ENCODE results near the gene EMC10. TPM values are rescaled to one million over a fixed set of nuclear protein-coding genes. Genes with fewer than 3 reads are reported as not detected.

EMC10 gene
- polyA plus RNA-seq, 2 donors = 41.9 to 62.9 TPM

DNA sequence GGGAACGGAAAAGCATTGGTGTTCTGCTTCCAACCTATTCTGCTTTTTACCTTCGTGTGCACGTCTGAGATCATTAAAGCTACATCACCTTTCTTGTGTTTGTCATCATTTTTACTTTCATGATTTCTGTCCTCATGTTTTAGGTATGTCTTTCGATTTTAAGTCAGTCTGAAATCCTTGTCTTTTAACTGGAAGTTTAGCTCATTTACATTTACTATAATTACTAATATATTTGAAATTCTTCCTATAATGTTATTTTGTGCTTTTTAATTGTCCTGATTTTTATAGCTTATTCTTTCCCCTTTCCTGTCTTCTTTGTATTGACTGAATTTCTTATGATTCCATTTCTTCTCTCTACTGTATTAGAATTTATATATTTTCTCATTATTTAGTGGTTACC lies 56.6 kb downstream of the EMC10 start:
- 88 to 91% methylated on average over 4 of the region's 4 CpGs for WGBS, 2 donors
- peaks cover 0 to 2% of the 10 kb centered on the region in 2 donors for H3K27me3 ChIP-seq (ENCODE audit: control insufficient read depth in 1 of 2, insufficient read depth in 2 of 2, low read length in 2 of 2)
- no peaks in the 10 kb centered on the region for H3K4me1 ChIP-seq (ENCODE audit: control insufficient read depth in 2 of 2, insufficient read depth in 2 of 2, low read length in 1 of 2)
- no peak overlapping the region for H3K27ac ChIP-seq (ENCODE audit: low read depth in 2 of 2, low read length in 1 of 2)
- H3K4me3 ChIP-seq (ENCODE audit: low read depth in 1 of 2, low read length in 2 of 2) = no peak overlapping the region
- peaks cover 0 to 6% of the 10 kb centered on the region in 2 donors for H3K9me3 ChIP-seq (ENCODE audit: control insufficient read depth in 2 of 2, insufficient read depth in 1 of 2, low read depth in 1 of 2, low read length in 1 of 2)
- no peaks in the 10 kb centered on the region for H3K36me3 ChIP-seq (ENCODE audit: control insufficient read depth in 2 of 2, insufficient read depth in 2 of 2, low read length in 1 of 2)

DNA sequence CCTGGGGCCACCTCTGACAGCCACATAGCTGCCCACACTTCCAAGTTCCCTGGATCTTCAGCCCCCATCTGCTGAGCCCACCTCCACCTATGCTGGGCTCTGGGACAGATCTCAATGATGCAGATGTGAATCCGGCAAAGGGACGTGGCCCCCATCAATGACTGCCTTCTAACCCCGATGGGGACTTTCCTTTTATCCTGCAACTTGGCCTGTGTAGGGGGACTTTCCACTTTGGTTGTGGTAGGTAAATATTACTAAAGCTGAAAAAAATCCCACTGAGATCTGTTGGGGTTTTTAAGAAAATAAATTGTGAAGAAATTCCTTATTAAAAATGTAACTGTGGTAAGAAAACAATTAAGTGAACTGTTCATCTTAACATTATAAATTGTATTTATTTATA lies 58.2 kb downstream of the EMC10 start:
- Histone ChIP-seq H3K4me3 (ENCODE audit: low read depth in 1 of 2, low read length in 2 of 2) (no peak overlapping the region), H3K36me3 (ENCODE audit: control insufficient read depth in 2 of 2, insufficient read depth in 2 of 2, low read length in 1 of 2) (no peaks in the 10 kb centered on the region), H3K4me1 (ENCODE audit: control insufficient read depth in 2 of 2, insufficient read depth in 2 of 2, low read length in 1 of 2) (no peaks in the 10 kb centered on the region), H3K9me3 (ENCODE audit: control insufficient read depth in 2 of 2, insufficient read depth in 1 of 2, low read depth in 1 of 2, low read length in 1 of 2) (peaks cover 0 to 6% of the 10 kb centered on the region in 2 donors), H3K27me3 (ENCODE audit: control insufficient read depth in 1 of 2, insufficient read depth in 2 of 2, low read length in 2 of 2) (peaks cover 0 to 2% of the 10 kb centered on the region in 2 donors), H3K27ac (ENCODE audit: low read depth in 2 of 2, low read length in 1 of 2) (no peak overlapping the region)
- WGBS, 2 donors = 52 to 63% methylated on average over 3 of the region's 3 CpGs

DNA sequence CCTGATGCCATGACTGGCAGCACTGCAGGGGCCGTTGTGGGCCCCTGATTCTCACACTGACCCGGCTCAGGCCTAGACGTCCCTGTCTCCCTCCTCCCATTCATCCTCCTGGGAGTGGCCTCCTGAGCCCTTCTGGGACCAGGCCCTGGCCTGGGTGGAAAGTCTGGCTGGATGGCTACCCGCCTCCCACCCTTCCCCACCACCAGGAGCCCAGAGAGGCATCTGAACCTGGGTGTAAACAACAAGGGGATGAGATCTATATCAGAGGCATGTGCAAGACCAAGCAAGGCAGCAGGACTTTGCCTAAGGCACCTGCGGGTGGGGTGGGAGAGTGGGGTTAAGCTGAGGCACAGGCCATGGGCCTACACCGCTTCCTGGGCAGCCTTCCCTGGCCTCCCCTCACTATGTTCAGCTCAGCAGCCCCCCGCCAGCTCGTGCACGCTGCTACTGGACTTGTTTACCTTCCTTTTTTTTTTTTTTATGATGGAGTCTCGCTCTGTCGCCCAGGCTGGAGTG lies 59.4 kb downstream of the EMC10 start:
- Histone ChIP-seq H3K4me1 (ENCODE audit: control insufficient read depth in 2 of 2, insufficient read depth in 2 of 2, low read length in 1 of 2) (no peaks in the 10 kb centered on the region), H3K36me3 (ENCODE audit: control insufficient read depth in 2 of 2, insufficient read depth in 2 of 2, low read length in 1 of 2) (no peaks in the 10 kb centered on the region), H3K27ac (ENCODE audit: low read depth in 2 of 2, low read length in 1 of 2) (no peak overlapping the region), H3K4me3 (ENCODE audit: low read depth in 1 of 2, low read length in 2 of 2) (no peak overlapping the region), H3K27me3 (ENCODE audit: control insufficient read depth in 1 of 2, insufficient read depth in 2 of 2, low read length in 2 of 2) (peaks cover 0 to 2% of the 10 kb centered on the region in 2 donors), H3K9me3 (ENCODE audit: control insufficient read depth in 2 of 2, insufficient read depth in 1 of 2, low read depth in 1 of 2, low read length in 1 of 2) (peaks cover 0 to 6% of the 10 kb centered on the region in 2 donors)
- 75 to 76% methylated on average over 11 of the region's 11 CpGs for WGBS, 2 donors

DNA sequence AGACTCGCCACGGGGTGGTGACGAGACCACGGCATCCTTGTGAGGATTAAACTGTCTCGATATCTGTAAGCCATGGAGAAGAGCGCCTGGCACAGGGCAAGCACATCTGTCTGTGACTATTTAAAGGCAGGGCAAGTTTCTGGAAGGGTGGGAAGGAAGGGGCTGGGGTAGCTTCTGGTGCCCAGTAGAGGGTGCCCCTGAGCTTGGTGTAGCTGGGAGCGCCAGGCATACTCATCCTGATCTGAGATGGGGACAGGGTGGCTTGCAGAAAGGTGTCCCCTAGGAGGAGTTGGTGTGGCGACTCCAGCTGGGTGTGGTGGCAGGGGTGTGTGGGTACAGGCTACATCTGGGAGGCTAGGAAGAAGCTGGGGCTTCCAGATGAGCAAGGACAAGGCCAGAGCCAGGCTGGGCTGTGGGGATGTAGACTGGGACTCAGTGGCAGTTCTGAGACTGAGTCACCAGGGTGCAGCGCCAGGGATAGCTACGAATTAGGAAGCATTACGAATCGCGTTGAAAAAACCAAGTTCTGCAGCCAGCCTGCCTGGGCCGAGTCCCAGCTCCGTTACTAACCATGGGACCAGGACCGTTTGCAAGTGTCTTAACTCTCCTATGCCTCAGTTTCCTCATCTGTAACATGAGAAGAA lies 60.5 kb downstream of the EMC10 start:
- H3K4me3 ChIP-seq (ENCODE audit: low read depth in 1 of 2, low read length in 2 of 2) = no peak overlapping the region
- 83 to 84% methylated on average over 16 of the region's 16 CpGs for WGBS, 2 donors
- H3K27me3 ChIP-seq (ENCODE audit: control insufficient read depth in 1 of 2, insufficient read depth in 2 of 2, low read length in 2 of 2) = peaks cover 0 to 2% of the 10 kb centered on the region in 2 donors
- no peaks in the 10 kb centered on the region for H3K36me3 ChIP-seq (ENCODE audit: control insufficient read depth in 2 of 2, insufficient read depth in 2 of 2, low read length in 1 of 2)
- H3K4me1 ChIP-seq (ENCODE audit: control insufficient read depth in 2 of 2, insufficient read depth in 2 of 2, low read length in 1 of 2) = no peaks in the 10 kb centered on the region
- H3K9me3 ChIP-seq (ENCODE audit: control insufficient read depth in 2 of 2, insufficient read depth in 1 of 2, low read depth in 1 of 2, low read length in 1 of 2) = peaks cover 0 to 6% of the 10 kb centered on the region in 2 donors
- H3K27ac ChIP-seq (ENCODE audit: low read depth in 2 of 2, low read length in 1 of 2) = no peak overlapping the region

DNA sequence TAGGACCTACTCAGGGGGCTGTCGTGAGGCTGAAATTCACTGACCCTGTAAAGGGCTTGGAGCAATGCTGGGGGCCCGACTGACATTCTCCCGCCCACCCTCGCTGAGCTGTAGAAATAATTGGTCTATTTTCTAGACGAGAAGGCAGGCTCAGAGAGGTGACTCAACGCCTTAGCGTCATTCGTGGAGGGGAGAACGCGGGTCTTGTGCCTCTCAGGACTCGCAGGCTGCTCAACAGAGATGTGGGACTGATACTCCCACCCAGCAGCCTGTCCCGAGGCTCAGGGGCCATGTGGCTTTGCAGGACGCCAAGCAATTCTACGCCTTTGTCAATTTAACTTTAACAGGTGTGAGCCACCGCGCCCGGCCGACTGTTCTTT lies 61.0 kb downstream of the EMC10 start:
- Histone ChIP-seq H3K4me3 (ENCODE audit: low read depth in 1 of 2, low read length in 2 of 2) (no peak overlapping the region), H3K27ac (ENCODE audit: low read depth in 2 of 2, low read length in 1 of 2) (no peak overlapping the region), H3K27me3 (ENCODE audit: control insufficient read depth in 1 of 2, insufficient read depth in 2 of 2, low read length in 2 of 2) (no peaks in the 10 kb centered on the region), H3K4me1 (ENCODE audit: control insufficient read depth in 2 of 2, insufficient read depth in 2 of 2, low read length in 1 of 2) (no peaks in the 10 kb centered on the region), H3K9me3 (ENCODE audit: control insufficient read depth in 2 of 2, insufficient read depth in 1 of 2, low read depth in 1 of 2, low read length in 1 of 2) (peaks cover 0 to 5% of the 10 kb centered on the region in 2 donors), H3K36me3 (ENCODE audit: control insufficient read depth in 2 of 2, insufficient read depth in 2 of 2, low read length in 1 of 2) (no peaks in the 10 kb centered on the region)
- WGBS, 2 donors = 69 to 70% methylated on average over 18 of the region's 18 CpGs

DNA sequence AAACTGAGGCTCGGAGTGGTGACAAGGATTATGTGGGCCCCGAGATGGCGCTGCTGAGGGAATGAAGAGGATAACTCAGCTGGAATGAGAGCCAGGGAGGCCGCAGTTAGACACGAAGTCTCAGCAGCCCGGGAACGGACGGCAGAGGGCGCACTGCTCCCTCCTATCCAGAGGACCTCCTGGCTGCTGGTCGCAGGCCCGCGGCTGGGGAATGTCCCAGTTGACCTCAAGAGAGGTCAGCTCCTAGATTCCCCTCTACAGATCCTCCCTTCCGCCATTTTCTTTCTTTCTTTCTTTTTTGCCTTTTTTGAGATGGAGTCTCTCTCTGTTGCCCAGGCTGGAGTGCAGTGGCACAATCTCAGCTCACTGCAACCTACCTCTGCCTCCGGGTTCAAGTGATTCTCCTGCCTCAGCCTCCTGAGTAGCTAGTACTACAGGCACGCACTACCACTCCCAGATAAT lies 61.5 kb downstream of the EMC10 start:
- no peaks in the 10 kb centered on the region for H3K36me3 ChIP-seq (ENCODE audit: control insufficient read depth in 2 of 2, insufficient read depth in 2 of 2, low read length in 1 of 2)
- no peaks in the 10 kb centered on the region for H3K4me1 ChIP-seq (ENCODE audit: control insufficient read depth in 2 of 2, insufficient read depth in 2 of 2, low read length in 1 of 2)
- 19 to 20% methylated on average over 13 to 15 of the region's 15 CpGs for WGBS, 2 donors
- no peak overlapping the region for H3K4me3 ChIP-seq (ENCODE audit: low read depth in 1 of 2, low read length in 2 of 2)
- no peak overlapping the region for H3K27ac ChIP-seq (ENCODE audit: low read depth in 2 of 2, low read length in 1 of 2)
- H3K9me3 ChIP-seq (ENCODE audit: control insufficient read depth in 2 of 2, insufficient read depth in 1 of 2, low read depth in 1 of 2, low read length in 1 of 2) = no peaks in the 10 kb centered on the region
- no peaks in the 10 kb centered on the region for H3K27me3 ChIP-seq (ENCODE audit: control insufficient read depth in 1 of 2, insufficient read depth in 2 of 2, low read length in 2 of 2)

Other genes with a start within 250 kb of the EMC10 start
- gene KCNC3, start 147.1 kb upstream of the EMC10 start, polyA plus RNA-seq = under 1 TPM; 0.45 to 0.81 TPM
- 1 to 10 TPM in 1 of 2 donors, under 1 TPM in 1; 0.28 to 1.5 TPM for gene NAPSA, start 110.9 kb upstream of the EMC10 start, polyA plus RNA-seq
- 10 to 100 TPM; 50.3 to 55.0 TPM for gene NR1H2, start 100.0 kb upstream of the EMC10 start, polyA plus RNA-seq
- gene POLD1, start 92.2 kb upstream of the EMC10 start, polyA plus RNA-seq = 10 to 100 TPM; 27.4 to 48.3 TPM
- gene SPIB, start 57.6 kb upstream of the EMC10 start, polyA plus RNA-seq = under 1 TPM; 0.06 to 0.22 TPM
- gene MYBPC2, start 43.6 kb upstream of the EMC10 start, polyA plus RNA-seq = under 1 TPM in 1 of 2 donors, not detected in 1; 0.12 TPM
- gene GARIN5A, start 341 bp downstream of the EMC10 start, polyA plus RNA-seq = 1 to 10 TPM; 1.3 to 1.4 TPM
- gene JOSD2, start 34.7 kb downstream of the EMC10 start, polyA plus RNA-seq = 10 to 100 TPM; 39.4 to 54.5 TPM
- not detected for gene ASPDH, start 37.4 kb downstream of the EMC10 start, polyA plus RNA-seq
- under 1 TPM; 0.65 to 0.92 TPM for gene LRRC4B, start 91.9 kb downstream of the EMC10 start, polyA plus RNA-seq
- under 1 TPM; 0.09 to 0.20 TPM for gene SYT3, start 163.4 kb downstream of the EMC10 start, polyA plus RNA-seq
- under 1 TPM in 1 of 2 donors, not detected in 1; 0.15 TPM for gene C19orf81, start 172.9 kb downstream of the EMC10 start, polyA plus RNA-seq
- gene SHANK1, start 243.3 kb downstream of the EMC10 start, polyA plus RNA-seq = under 1 TPM; 0.06 to 0.13 TPM
- gene CLEC11A, start 246.9 kb downstream of the EMC10 start, polyA plus RNA-seq = 1 to 10 TPM; 3.9 to 4.8 TPM

All from esophagus (tissue), 2 donors.